Nephron (organoid): ENCODE measurements around the gene ADGRG6.

Source experiments
- H3K27ac Mint-ChIP-seq, 3 experiments: 2 replicates each; pipeline ENCODE4 v1.8.0; 2020; ENCODE audit warnings: mixed read lengths in 3 of 3, mild to moderate bottlenecking in 2 of 3, moderate library complexity in 1 of 3
- H3K27me3 Mint-ChIP-seq: 2 replicates; pipeline ENCODE4 v1.8.0; 2021; ENCODE audit warnings: low read depth, mild to moderate bottlenecking, moderate library complexity, mixed read lengths
- H3K36me3 Mint-ChIP-seq: 2 replicates; pipeline ENCODE4 v1.8.0; 2020; ENCODE audit warnings: low read depth, mixed read lengths
- H3K4me1 Mint-ChIP-seq: 2 replicates; pipeline ENCODE4 v1.8.0; 2020; ENCODE audit warnings: mixed read lengths
- H3K4me3 Mint-ChIP-seq, 3 experiments: 2 replicates each; pipeline ENCODE4 v1.8.0; 2020; ENCODE audit warnings: mild to moderate bottlenecking in 3 of 3, mixed read lengths in 3 of 3, moderate library complexity in 2 of 3
- H3K9me3 Mint-ChIP-seq: 2 replicates; pipeline ENCODE4 v1.8.0; 2020; ENCODE audit warnings: mixed read lengths
- TF ChIP-seq, protein P1 (sequence below), 3 experiments: fragments of 200-600 bp; sonication (generic); IDR thresholded peaks; one replicate each; pipeline ENCODE4 v1.5.0; 2021; ENCODE audit warnings: antibody characterized with exemption in 3 of 3; ENCODE audit not compliant: unreplicated experiment in 3 of 3

ADGRG6 gene

GRCh38 chr6:142355520-142356174 is 53.8 kb downstream of the ADGRG6 start:
- H3K4me1 Mint-ChIP-seq = no peaks in the 10 kb centered on the region
- H3K4me3 Mint-ChIP-seq = no peak overlapping the region
- peaks cover 5% of the 10 kb centered on the region for H3K9me3 Mint-ChIP-seq
- no peak overlapping the region for H3K27ac Mint-ChIP-seq
- TF ChIP-seq, protein P1, sequence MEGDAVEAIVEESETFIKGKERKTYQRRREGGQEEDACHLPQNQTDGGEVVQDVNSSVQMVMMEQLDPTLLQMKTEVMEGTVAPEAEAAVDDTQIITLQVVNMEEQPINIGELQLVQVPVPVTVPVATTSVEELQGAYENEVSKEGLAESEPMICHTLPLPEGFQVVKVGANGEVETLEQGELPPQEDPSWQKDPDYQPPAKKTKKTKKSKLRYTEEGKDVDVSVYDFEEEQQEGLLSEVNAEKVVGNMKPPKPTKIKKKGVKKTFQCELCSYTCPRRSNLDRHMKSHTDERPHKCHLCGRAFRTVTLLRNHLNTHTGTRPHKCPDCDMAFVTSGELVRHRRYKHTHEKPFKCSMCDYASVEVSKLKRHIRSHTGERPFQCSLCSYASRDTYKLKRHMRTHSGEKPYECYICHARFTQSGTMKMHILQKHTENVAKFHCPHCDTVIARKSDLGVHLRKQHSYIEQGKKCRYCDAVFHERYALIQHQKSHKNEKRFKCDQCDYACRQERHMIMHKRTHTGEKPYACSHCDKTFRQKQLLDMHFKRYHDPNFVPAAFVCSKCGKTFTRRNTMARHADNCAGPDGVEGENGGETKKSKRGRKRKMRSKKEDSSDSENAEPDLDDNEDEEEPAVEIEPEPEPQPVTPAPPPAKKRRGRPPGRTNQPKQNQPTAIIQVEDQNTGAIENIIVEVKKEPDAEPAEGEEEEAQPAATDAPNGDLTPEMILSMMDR (IDR thresholded peaks at IDR 0.05; ENCODE audit: unreplicated experiment in 3 of 3) = no peak
- no peaks in the 10 kb centered on the region for H3K27me3 Mint-ChIP-seq
- H3K36me3 Mint-ChIP-seq = no peaks in the 10 kb centered on the region

DNA sequence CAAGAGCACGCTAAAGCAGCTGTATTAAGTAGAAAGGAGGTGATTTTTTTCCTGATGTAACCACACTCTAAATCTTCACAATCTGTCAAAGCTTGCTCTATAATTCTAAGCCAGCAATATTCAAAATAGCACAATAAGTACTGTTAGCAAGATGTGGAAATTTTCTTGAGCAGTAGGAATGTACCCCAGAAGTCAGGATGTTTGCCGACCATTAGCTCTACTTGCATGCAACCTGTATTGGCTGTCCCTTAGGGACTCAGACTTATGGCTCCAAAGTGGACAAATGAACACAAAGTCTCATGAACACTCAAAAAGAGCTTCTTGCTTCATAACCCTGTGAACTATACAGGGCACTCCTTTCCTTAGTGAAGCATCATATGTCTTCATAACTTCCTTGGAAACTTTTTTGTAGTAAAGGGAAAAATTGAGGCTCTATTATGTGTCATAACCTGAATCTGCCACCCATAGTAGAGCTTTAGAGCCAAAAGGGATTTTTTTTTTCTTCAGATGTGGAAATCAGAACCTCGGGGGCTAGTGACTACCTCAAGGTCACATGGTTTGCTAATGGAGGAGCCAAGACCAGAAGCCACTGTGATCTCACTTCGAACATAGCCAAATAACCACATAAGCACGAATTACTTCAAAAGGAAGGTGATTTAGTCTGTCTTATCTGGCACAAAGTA is 54.5 kb downstream of the ADGRG6 start:
- no peaks in the 10 kb centered on the region for H3K36me3 Mint-ChIP-seq
- no peak overlapping the region for H3K27ac Mint-ChIP-seq
- TF ChIP-seq, protein P1 (IDR thresholded peaks at IDR 0.05; ENCODE audit: unreplicated experiment in 3 of 3) = no peak
- no peaks in the 10 kb centered on the region for H3K27me3 Mint-ChIP-seq
- peaks cover 4% of the 10 kb centered on the region for H3K4me1 Mint-ChIP-seq
- no peak overlapping the region for H3K4me3 Mint-ChIP-seq
- H3K9me3 Mint-ChIP-seq = peaks cover 2% of the 10 kb centered on the region

DNA sequence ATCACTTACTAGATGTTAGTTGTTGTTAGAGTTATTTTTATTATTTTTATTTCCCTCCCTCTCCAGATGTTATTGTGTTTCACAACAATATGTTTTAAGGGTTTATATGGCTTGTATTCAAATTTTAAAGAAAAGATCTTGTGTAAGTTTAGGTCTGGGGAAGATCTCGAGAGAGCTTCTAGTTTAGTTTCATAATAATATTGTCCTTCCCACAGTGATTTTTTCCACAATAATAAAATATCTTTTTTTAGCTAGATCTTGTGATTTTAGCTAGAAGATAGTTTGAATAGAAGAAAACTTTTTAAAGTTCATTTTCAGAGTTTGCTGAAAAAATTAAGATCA is 55.0 kb downstream of the ADGRG6 start:
- H3K9me3 Mint-ChIP-seq = no peaks in the 10 kb centered on the region
- no peak overlapping the region for H3K4me3 Mint-ChIP-seq
- H3K36me3 Mint-ChIP-seq = no peaks in the 10 kb centered on the region
- H3K4me1 Mint-ChIP-seq = peaks cover 9% of the 10 kb centered on the region
- TF ChIP-seq, protein P1 (IDR thresholded peaks at IDR 0.05; ENCODE audit: unreplicated experiment in 3 of 3) = no peak
- no peaks in the 10 kb centered on the region for H3K27me3 Mint-ChIP-seq
- H3K27ac Mint-ChIP-seq = no peak overlapping the region

GRCh38 chr6:142357879-142358278 is 56.1 kb downstream of the ADGRG6 start:
- TF ChIP-seq, protein P1 (IDR thresholded peaks at IDR 0.05; ENCODE audit: unreplicated experiment in 3 of 3) = no peak
- Mint-ChIP-seq H3K27ac (peak overlapping the region in 2 of 3 experiments; percentile 24 to 56), H3K4me1 (peaks cover 13% of the 10 kb centered on the region), H3K36me3 (no peaks in the 10 kb centered on the region), H3K4me3 (no peak overlapping the region), H3K27me3 (no peaks in the 10 kb centered on the region), H3K9me3 (no peaks in the 10 kb centered on the region)

DNA sequence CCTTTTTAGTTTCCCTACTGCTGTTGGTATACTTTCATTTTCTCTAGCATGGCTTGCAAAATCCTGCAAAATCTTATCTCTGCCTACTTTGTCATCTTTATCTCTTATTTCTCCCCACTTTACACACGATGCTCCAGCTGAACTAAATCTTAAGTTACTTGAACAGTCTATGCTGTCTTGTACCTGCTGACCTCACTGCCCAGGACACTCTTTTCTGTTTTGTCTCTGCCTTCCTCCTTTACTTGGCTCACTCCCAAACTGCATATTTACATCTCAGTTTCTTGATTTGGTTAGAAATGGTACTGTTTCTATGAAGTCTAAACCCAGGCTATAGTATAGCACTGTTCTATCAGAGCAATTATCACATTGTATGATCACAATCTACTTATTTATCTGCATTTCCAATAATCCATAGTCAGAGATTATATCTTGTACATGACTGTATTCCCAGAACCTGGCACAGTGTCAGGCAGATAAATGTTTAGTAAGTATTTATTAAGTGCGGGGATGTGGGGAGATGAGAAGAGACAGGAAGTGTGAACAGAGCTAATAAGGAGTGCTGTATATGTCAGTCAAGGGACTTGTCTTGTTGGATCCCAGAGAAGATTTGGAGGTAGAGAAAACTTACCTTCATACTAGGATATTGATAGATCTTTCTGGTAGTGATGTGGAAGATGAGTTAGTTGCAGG is 57.6 kb downstream of the ADGRG6 start:
- Mint-ChIP-seq H3K4me1 (peaks cover 13% of the 10 kb centered on the region), H3K27ac (no peak overlapping the region), H3K27me3 (no peaks in the 10 kb centered on the region), H3K36me3 (no peaks in the 10 kb centered on the region), H3K4me3 (no peak overlapping the region), H3K9me3 (no peaks in the 10 kb centered on the region)
- TF ChIP-seq, protein P1 (IDR thresholded peaks at IDR 0.05; ENCODE audit: unreplicated experiment in 3 of 3) = no peak
